GM19099 (cell line): ENCODE results near the gene ATOH7.

Experiments
- POLR2A ChIP-seq: IDR thresholded peaks from 3 replicates; pipeline ENCODE4 v1.6.1; 2011; ENCODE audit warnings: low read depth; ENCODE audit not compliant: insufficient read length; ENCODE audit errors: extremely low read depth

The ATOH7 gene

DNA sequence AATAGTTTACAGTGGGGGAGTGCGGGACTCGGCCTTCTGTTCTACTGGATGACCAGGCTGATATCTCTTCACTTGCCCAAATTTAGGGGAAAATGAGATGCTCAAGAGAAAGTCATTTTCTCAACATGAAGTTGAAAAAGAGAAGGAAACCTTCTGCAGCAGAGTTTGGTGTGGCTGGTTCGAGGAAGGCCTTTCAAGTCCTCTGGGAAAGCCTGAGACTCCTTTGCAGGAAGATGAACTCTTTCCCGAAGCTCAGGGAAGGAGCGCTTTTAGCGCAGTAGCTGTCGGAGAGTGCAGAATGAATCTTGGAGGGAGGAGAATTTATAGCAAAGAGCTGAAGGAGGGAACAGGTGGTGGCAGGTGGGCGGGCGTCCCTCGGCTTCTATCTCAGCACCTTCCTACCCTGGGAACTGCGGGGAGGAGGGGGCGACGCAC is at the start of gene ATOH7:
Gene ATOH7, minus strand, starts transcription at position 297 of the 435 bp plus-strand sequence. CDS start 436 bp downstream, outside the sequence.
- TF ChIP-seq POLR2A = no peak

DNA sequence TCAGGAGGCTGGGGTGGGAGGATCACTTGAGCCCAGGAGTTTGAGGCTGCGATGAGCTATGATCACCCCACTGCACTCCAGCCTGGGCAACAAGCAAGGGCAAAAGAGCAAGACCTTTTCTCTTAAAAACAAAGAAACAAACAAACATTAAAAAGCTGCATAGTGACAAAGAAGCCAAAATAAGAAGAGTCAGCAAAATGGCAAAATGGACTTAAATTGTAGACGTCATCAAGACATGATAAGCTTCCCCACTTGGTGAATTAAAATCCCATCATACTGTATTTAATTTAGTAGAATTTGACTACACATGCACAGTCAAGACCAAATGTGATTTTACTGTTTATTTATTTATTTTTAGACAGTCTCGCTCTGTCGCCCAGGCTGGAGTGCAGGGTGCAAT is 48.8 kb upstream of the ATOH7 start:
- TF ChIP-seq POLR2A = no peak

DNA sequence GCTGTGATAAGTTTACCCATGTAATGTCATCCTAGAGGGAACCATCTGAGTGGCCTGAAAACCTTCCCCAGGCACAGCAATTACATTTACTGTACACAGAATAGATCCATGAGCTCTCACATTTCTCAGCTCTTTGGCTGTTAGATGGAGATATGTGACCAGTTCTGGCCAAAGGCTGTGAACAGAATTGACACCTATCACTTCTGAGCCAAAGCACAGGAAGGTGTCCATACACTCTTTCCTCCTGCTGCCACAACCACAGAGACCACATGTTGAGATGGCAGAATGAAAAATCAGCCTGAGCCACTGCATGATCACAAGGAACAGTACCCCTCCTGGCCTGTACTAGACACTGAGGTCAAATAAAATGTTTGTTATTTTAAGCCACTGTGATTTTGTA is 44.3 kb upstream of the ATOH7 start:
- no peak for TF ChIP-seq POLR2A

DNA sequence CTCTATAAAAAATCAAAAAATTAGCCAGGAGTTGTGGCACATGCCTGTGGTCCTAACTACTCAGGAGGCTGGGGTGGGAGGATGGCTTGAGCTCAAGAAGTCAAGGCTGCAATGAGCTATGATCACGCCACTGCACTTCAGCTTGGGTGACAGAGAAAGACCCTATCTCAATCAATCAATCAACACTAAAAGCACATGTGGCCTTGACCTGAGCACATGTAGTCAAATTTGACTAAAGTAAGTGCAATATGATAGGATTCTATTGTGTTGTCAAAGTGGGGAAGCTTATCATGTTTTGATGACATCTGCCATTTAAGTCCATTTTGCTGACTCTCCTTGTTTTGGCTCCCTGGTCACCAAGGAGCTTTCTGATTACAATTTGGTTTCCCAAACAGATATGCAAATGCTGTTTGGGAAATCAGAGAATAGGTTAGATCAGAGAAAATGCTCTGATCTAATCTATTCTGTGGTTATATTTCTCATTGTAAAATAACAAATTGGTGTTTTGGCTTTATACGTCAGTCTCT is 43.8 kb upstream of the ATOH7 start:
- TF ChIP-seq POLR2A = no peak

DNA sequence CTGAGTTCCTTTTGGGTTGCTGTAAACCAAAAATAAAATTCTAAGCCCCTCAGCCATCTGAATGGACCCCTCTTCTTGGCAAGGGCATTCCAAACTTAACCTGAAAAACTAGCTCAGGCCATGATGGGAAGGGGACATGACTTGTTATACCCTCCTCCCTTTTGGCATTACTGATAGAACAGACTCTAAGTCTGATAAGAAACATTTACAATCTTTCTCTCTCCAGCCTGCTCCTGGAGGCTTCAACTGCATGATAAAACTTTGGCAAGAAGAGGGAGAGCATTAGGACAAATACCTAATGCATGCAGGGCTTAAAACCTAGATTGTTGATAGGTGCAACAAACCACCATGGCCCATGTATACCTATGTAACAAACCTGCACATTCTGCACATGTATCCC is 40.9 kb upstream of the ATOH7 start:
- TF ChIP-seq POLR2A = no peak

DNA sequence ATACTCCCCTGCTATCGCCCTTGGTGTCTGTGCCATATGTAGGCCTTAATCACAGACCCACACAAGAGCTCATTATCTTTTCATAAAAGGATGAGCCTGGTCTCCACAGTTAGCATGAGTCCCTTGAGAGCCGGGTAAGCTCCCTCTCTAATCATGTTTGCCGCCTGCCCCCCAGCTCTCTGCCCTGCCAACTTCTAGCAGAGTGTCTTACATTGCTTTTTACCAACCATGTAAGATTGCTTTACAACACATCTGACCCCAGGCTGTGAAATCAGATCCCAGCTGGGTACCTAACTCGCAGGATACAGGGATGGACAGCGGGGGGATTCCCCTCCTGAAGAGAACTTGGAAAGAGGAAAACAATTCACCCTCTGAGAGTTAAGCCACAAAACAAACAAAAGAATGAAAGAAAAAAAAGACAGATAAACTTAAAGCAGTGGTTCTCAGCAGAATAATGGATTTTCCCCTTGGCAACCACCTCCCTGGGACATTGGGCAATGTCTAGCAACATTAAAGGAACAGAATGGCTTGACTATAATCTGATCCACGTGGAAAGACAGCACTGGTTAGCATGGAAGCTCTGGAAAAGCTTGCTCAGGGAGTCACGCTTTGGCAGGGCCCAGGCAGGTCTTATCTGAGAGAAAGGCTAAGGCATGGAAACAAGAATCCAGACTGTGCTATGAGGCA is 39.4 kb upstream of the ATOH7 start:
- TF ChIP-seq POLR2A = no peak

DNA sequence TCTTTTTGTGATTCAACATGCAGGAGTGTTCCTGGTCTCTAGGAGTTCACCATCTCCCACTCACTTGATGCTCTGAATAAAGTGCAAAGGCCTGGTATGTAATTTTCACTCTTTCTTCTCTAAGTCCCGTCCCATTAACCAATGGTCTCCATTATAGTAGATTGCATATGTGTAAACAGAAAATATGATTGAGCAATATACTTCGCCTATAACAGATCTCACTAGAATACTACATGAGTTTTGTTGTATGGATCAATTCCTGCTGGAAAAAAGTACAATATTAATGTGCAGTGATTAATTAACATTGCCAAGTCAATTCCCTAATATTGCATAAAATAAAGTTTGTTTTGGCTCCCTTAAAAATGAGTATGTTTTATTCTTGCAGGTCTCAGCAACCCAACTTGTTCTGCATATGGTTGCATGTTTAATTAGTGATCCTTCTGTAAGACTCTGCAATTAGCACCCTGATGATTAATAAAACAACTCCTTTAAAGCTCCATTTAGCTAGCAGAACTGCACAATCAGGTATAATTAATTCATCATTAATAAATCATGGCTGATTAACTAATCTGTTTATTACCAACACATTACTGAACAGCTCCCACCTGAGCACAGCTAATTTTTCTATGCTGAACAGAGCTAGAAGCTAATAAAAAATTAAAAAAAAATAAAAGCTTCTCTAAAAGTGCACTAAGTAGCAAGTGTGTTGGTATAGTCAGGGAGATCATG is 37.8 kb upstream of the ATOH7 start:
- no peak for TF ChIP-seq POLR2A

DNA sequence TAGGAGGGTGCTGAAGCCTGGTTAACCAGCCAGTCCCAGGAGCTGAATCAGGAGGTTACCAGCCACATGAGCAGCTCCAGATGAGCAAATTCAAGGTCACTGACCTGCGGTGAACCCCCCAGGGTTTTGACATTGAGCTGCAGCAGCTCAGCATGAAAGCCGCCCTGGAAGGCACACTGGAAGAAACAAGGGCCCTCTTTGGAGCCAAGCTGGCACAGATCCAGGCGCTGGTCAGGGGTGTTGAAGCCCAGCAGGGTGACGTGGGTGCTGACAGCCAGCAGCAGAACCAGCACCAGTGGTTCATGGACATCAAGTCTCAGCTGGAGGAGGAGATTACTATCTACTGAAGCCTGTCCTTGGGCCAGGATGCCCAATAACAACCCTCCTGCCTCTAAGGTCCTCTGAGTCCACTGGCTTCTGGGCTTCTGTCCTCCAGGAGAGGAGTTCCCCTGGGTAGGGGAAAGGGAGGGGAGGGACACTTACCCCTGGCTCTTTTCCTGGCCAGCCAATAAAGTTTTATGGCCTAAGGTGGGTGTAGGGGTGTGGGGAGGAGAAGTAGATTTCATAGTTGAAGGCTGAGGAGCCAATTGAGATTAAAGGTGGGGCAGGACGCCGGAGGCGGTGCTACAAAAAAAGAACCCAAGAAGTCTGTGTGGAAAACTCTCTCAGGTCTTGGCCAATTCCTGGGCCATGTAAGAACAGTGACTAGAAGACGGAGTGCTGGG is 29.4 kb upstream of the ATOH7 start:
- no peak for TF ChIP-seq POLR2A

DNA sequence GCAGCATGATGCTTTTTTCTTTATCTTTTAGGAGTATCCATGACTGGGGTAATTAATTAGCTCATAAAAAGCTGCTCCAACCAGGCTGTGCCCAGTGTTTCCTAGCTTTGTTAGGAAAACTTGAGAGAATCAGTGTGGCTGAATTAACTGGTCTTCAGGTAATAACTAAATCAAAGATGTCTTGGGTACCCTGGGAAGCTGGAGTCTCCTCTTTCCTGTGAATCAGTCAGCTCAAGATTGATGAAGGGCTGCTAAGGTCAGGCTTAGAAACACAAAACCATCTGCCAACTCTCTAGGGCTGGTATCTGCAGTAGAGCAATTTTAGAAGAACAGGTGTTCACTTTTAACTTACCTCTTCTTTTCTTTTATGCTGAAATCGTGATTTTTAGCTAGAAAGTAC is 21.4 kb upstream of the ATOH7 start:
- no peak for TF ChIP-seq POLR2A

DNA sequence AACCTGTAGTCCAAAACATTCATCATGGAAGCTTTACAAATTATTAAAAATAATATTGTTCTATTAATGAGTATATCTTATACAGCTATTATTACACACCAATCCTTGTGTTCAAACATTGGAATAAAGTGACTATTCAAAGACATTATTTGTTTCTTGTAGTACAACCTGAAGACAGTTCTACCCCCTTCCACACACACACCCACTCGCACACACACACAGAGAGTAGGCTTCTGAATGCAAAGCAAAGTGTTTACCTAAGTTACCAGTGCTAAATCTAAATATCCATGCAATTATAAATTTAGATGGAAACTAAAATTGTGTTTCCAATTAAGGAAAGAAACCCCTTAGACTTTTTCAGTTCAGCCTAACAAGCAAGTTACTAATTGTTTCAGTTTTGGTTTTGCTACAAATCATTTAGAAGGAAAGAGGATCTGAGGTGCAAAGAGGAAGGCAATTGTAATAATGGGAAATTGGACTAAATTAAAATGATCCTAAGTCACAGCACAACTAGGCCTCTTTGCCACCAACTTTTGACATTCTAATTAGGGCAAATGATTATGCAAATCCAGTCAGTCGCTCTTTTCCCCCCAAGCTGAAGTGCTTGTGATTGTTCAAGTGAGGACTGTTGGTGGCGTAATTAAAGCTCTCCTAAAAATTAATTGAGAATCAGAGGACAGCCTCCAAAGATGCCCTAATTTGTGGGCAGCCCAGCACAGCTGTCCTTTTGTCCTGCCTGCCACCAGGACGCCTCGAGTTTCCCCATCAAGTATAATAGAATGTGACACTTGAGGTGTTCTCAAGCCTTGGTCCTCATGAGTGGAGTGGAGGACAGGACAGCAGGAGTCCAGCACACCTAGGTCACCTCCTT is 19.9 kb upstream of the ATOH7 start:
- no peak for TF ChIP-seq POLR2A

DNA sequence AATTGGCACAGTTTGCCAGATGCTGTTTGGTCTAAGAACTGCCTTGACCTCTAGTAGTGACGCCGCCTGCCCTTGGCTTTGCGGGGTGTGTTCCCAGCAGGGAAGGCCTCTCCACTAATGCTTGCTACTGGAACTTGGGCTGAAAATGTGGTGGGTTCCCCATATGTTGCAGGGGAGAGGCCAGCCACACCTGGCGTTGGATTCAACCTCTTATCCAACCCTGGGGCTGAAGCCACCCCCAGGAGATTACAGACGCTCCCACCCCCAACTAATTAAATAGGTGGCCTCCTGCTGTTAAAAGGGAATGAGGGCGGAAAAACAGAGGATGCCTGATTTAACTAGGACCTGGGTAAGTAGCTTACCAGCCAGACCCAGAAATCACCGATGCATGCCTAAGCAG is 19.2 kb upstream of the ATOH7 start:
- no peak for TF ChIP-seq POLR2A

DNA sequence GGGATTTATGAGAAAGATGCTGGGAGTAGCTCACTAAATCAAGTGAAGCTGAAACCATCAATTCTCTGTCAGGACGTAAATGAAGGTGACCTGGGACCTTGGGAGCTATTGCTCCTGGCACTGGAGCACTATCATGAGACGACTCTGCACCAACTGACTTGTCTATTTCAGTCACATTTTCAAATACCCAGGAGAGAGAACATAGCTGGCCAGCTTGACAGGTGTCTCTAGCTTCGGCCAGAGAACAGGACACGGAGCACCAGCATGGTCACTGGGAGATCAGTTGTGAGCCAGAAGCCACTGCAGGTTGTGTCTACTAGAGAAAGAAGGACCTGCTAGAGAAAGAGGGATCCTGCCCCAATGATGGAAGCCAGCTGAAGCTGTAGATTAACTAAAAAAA is 17.4 kb upstream of the ATOH7 start:
- TF ChIP-seq POLR2A = no peak

DNA sequence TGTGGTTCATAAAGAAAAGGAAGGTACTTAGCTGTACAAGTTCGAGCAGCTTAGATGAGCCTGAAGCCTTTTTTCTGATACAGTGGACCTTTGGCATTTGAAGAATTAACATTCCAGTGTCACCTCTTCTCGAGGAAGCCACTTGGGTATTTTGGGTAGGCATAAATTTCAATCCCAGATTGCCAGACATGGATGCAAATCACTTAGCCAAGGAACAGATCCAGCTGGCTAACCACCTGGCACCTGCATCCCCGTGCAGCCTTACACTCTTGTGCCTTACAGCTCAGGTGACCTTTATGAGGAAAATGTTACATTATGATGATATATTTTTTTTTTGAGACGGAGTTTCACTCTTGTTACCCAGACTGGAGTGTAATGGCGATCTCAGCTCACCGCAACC is 16.0 kb upstream of the ATOH7 start:
- TF ChIP-seq POLR2A = no peak

DNA sequence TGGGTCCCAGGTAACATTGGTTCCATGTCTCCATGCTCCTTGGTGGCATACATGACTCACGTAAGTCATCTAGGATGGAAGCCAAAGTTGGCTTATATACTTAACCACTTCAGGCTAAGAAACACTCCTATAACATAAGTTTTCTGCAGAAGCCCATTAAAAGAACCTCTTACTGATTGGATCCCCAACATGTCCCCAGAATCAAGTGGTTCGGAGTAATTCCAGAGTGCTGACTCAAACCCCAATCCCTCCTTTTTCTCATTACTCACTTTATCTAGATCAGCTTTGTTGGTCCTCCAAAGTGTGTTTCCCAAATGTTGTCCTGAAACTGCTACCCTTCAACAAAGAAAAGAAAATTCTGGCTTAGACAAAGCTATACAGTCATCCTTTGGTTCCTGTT is 10.1 kb upstream of the ATOH7 start:
- no peak for TF ChIP-seq POLR2A
